ENCODE data around the gene SEMA6B. TPM values are rescaled to one million over a fixed set of nuclear protein-coding genes. Genes with fewer than 3 reads are reported as not detected.

The SEMA6B gene
- total RNA-seq, 1 experiment from 2014 or later: 38.4 TPM

- Mint-ChIP-seq H3K9me3 (no peaks in the 10 kb centered on the region), H3K4me1 (0 out of 4 replicates have a peak, but pooled peaks cover 0 to 2% of the 10 kb centered on the region in 2 experiments), H3K27ac (no peak overlapping the region), H3K4me3 (no peak overlapping the region), H3K36me3 (ENCODE audit: insufficient read depth in 1 of 3, low read depth in 3 of 3) (no peaks in the 10 kb centered on the region), H3K27me3 (ENCODE audit: low read depth) (peaks cover 79% of the 10 kb centered on the region)
- no peak overlapping the region for H3K18ac ChIP-seq (ENCODE audit: insufficient read length, low read depth, low read length)
- no peaks in the 10 kb centered on the region for H3K79me1 ChIP-seq (ENCODE audit: insufficient read depth, low read depth, low read length, poor library complexity, severe bottlenecking)
- no peak overlapping the region for H3K56ac ChIP-seq (ENCODE audit: insufficient read length, low read depth, low read length)
- H3K4me1 ChIP-seq (ENCODE audit: insufficient read depth, low read length): no peaks in the 10 kb centered on the region
- H3K9me3 ChIP-seq (ENCODE audit: control insufficient read depth, low read depth, low read length): no peaks in the 10 kb centered on the region
- no peak overlapping the region for H4K91ac ChIP-seq (ENCODE audit: insufficient read length, low read depth, low read length)
- no CpG with 5 or more reads among the region's 17 CpGs for WGBS (ENCODE audit: extremely low coverage, insufficient read length, low lambda C conversion rate)
- no peak overlapping the region for H3K4me2 ChIP-seq (ENCODE audit: insufficient read depth, insufficient read length, low read length)
- no peak overlapping the region for H3K27ac ChIP-seq (ENCODE audit: insufficient read length, low read depth, low read length)
- no peak overlapping the region for H2BK20ac ChIP-seq (ENCODE audit: low read depth, low read length, poor library complexity, severe bottlenecking)
- H3K27me3 ChIP-seq (ENCODE audit: insufficient read depth, low read length): peaks cover 3% of the 10 kb centered on the region; the same call in 1 of the 2 replicates
- TF ChIP-seq, protein P1, sequence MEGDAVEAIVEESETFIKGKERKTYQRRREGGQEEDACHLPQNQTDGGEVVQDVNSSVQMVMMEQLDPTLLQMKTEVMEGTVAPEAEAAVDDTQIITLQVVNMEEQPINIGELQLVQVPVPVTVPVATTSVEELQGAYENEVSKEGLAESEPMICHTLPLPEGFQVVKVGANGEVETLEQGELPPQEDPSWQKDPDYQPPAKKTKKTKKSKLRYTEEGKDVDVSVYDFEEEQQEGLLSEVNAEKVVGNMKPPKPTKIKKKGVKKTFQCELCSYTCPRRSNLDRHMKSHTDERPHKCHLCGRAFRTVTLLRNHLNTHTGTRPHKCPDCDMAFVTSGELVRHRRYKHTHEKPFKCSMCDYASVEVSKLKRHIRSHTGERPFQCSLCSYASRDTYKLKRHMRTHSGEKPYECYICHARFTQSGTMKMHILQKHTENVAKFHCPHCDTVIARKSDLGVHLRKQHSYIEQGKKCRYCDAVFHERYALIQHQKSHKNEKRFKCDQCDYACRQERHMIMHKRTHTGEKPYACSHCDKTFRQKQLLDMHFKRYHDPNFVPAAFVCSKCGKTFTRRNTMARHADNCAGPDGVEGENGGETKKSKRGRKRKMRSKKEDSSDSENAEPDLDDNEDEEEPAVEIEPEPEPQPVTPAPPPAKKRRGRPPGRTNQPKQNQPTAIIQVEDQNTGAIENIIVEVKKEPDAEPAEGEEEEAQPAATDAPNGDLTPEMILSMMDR (conservative IDR thresholded peaks at IDR 0.05): no peak
- no peak overlapping the region for H2AFZ ChIP-seq (ENCODE audit: low read length)
- no peak overlapping the region for H2BK15ac ChIP-seq (ENCODE audit: low read depth, low read length)
- H2BK12ac ChIP-seq (ENCODE audit: insufficient read length, low read depth, low read length): no peak overlapping the region
- no peaks in the 10 kb centered on the region for H3K79me2 ChIP-seq (ENCODE audit: insufficient read depth, low read length)
- H3K14ac ChIP-seq (ENCODE audit: insufficient read depth, low read length): no peak overlapping the region; the same call in 1 of the 2 replicates
- no peak for DNase-seq
- H3K23me2 ChIP-seq (ENCODE audit: insufficient read length, low read depth, low read length, poor library complexity, severe bottlenecking): peaks cover 2% of the 10 kb centered on the region
- H2AK5ac ChIP-seq (ENCODE audit: insufficient read length, low read length): no peak overlapping the region
- no peaks in the 10 kb centered on the region for H4K20me1 ChIP-seq (ENCODE audit: control insufficient read depth, insufficient read depth, insufficient read length)
- no peak overlapping the region for H3K4ac ChIP-seq (ENCODE audit: low read depth, low read length)
- no peak overlapping the region for H4K5ac ChIP-seq (ENCODE audit: insufficient read length, low read depth, low read length)
- no peak overlapping the region for H3K23ac ChIP-seq (ENCODE audit: insufficient read length, low read depth, low read length)
- no peak overlapping the region for H3T11ph ChIP-seq (ENCODE audit: low read length)
- H3K9ac ChIP-seq (ENCODE audit: extremely low read depth, insufficient read length, low read length): no peak overlapping the region
- no peak overlapping the region for H4K8ac ChIP-seq (replicated peaks; ENCODE audit: insufficient read length, low read depth, low read length)
- H2BK120ac ChIP-seq (ENCODE audit: low read depth, low read length, poor library complexity, severe bottlenecking): no peak overlapping the region
- no peak overlapping the region for H2BK5ac ChIP-seq (ENCODE audit: insufficient read length, low read length)
Observed at GRCh38 chr19:4513248-4513647, 46.2 kb downstream of the SEMA6B start.

Data from H9 (cell line).